ENCODE results near the gene PAK1. TPM values are rescaled to one million over a fixed set of nuclear protein-coding genes. Genes with fewer than 3 reads are reported as not detected.

Gene PAK1
- total RNA-seq, 1 experiment from 2014 or later, result 60.1 TPM

DNA sequence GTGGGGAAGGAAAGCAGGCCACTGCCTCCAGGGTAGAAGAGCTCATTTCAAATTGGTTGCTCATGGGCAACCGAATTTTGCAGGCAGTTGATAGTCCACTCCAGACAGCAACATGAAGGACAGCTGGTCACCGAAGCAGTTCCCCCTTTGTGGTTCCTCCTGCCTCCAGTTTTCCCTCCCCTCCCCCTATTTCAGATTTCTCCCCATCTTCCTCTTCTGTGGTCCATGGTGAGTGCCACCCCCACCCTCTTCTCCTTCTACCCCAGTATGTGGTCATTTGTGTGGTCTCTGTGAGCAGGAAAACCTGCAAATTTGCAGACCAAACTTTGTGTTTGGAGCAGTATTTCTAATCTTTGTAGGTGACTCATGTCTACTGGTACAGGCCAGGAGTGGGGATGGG lies 38.2 kb upstream of the PAK1 start:
- no peak overlapping the region for H3K4me2 ChIP-seq (ENCODE audit: low read depth, low read length, poor library complexity, severe bottlenecking)
- H3K9ac ChIP-seq (ENCODE audit: low read length), result no peak overlapping the region
- no peaks in the 10 kb centered on the region for H3K9me3 ChIP-seq (ENCODE audit: low read length)
- no peaks in the 10 kb centered on the region for H3K9me2 ChIP-seq (replicated peaks; ENCODE audit: insufficient read depth, low read length)
- no peak overlapping the region for H3K27ac ChIP-seq (ENCODE audit: low read length)
- no peaks in the 10 kb centered on the region for H3K79me2 ChIP-seq (ENCODE audit: low read length)
- H3K36me3 ChIP-seq (ENCODE audit: insufficient read depth, low read length), result no peaks in the 10 kb centered on the region
- H4K20me1 ChIP-seq (ENCODE audit: insufficient read depth, low read depth, low read length), result no peaks in the 10 kb centered on the region
- H3K4me1 ChIP-seq (ENCODE audit: low read length), result no peaks in the 10 kb centered on the region
- DNase-seq, result no peak
- H2AFZ ChIP-seq (ENCODE audit: low read length), result no peak overlapping the region
- H3K4me3 ChIP-seq (ENCODE audit: low read length), result no peak overlapping the region
- no peaks in the 10 kb centered on the region for H3K27me3 ChIP-seq (ENCODE audit: low read length)

DNA sequence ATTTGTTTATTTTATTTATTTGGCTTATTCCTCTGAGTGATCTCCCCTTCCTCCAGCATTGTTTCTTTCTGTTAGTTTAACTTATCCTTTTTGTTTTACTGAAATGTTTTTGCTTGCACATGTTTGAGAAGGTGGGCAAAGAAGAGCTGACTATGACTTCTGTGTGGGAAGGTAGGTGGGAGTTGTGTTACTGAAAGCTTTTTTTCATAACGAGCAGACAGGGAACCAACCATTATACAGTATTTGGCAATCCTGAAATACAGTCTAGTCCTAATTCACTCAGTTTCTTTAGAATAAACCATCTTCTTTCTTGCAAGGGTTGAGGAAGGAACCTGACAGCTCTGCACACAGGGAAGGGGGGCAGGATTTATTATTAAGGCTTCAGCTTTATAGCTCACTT lies 37.0 kb upstream of the PAK1 start:
- Histone ChIP-seq H3K4me1 (ENCODE audit: low read length) (no peaks in the 10 kb centered on the region), H3K9ac (ENCODE audit: low read length) (no peak overlapping the region), H4K20me1 (ENCODE audit: insufficient read depth, low read depth, low read length) (no peaks in the 10 kb centered on the region), H3K27me3 (ENCODE audit: low read length) (no peaks in the 10 kb centered on the region), H2AFZ (ENCODE audit: low read length) (no peak overlapping the region), H3K4me2 (ENCODE audit: low read depth, low read length, poor library complexity, severe bottlenecking) (no peak overlapping the region), H3K9me3 (ENCODE audit: low read length) (no peaks in the 10 kb centered on the region), H3K9me2 (replicated peaks; ENCODE audit: insufficient read depth, low read length) (no peaks in the 10 kb centered on the region), H3K36me3 (ENCODE audit: insufficient read depth, low read length) (no peaks in the 10 kb centered on the region), H3K4me3 (ENCODE audit: low read length) (no peak overlapping the region), H3K27ac (ENCODE audit: low read length) (no peak overlapping the region), H3K79me2 (ENCODE audit: low read length) (no peaks in the 10 kb centered on the region)
- no peak for DNase-seq

- H3K4me1 ChIP-seq (ENCODE audit: low read length), result no peaks in the 10 kb centered on the region
- no peak overlapping the region for H2AFZ ChIP-seq (ENCODE audit: low read length)
- H3K9me3 ChIP-seq (ENCODE audit: low read length), result no peaks in the 10 kb centered on the region
- no peaks in the 10 kb centered on the region for H3K36me3 ChIP-seq (ENCODE audit: insufficient read depth, low read length)
- H3K9me2 ChIP-seq (replicated peaks; ENCODE audit: insufficient read depth, low read length), result no peaks in the 10 kb centered on the region
- no peaks in the 10 kb centered on the region for H3K27me3 ChIP-seq (ENCODE audit: low read length)
- H3K9ac ChIP-seq (ENCODE audit: low read length), result no peak overlapping the region
- H3K27ac ChIP-seq (ENCODE audit: low read length), result no peak overlapping the region
- H3K4me3 ChIP-seq (ENCODE audit: low read length), result no peak overlapping the region
- no peaks in the 10 kb centered on the region for H4K20me1 ChIP-seq (ENCODE audit: insufficient read depth, low read depth, low read length)
- no peak for DNase-seq
- H3K4me2 ChIP-seq (ENCODE audit: low read depth, low read length, poor library complexity, severe bottlenecking), result no peak overlapping the region
- no peaks in the 10 kb centered on the region for H3K79me2 ChIP-seq (ENCODE audit: low read length)
These were observed 36.2 kb upstream of the PAK1 start for GRCh38 chr11:77510095-77510494.

DNA sequence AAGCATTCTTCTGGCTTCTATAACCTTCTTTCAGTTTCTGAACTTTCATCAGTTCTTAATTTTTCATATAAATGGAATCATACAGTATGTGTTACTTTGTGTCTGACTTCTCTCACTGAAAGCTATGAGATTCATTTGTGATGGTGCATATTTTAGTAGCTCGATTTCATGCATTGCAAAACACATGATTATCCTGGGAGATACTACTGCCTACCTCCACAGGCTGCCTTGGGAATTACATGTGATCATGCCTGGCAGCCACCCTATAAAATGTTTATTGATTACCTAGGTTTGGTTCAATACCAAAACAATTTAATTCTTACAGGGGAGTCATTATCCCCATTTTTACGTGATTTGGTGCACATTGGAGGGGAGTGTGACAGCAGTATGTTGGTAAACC lies 34.1 kb upstream of the PAK1 start:
- Histone ChIP-seq H3K9me3 (ENCODE audit: low read length) (no peaks in the 10 kb centered on the region), H3K9me2 (replicated peaks; ENCODE audit: insufficient read depth, low read length) (no peaks in the 10 kb centered on the region), H4K20me1 (ENCODE audit: insufficient read depth, low read depth, low read length) (no peaks in the 10 kb centered on the region), H3K4me2 (ENCODE audit: low read depth, low read length, poor library complexity, severe bottlenecking) (no peak overlapping the region), H3K36me3 (ENCODE audit: insufficient read depth, low read length) (no peaks in the 10 kb centered on the region), H3K79me2 (ENCODE audit: low read length) (no peaks in the 10 kb centered on the region), H2AFZ (ENCODE audit: low read length) (no peak overlapping the region), H3K4me1 (ENCODE audit: low read length) (no peaks in the 10 kb centered on the region), H3K9ac (ENCODE audit: low read length) (no peak overlapping the region), H3K27me3 (ENCODE audit: low read length) (no peaks in the 10 kb centered on the region), H3K27ac (ENCODE audit: low read length) (no peak overlapping the region), H3K4me3 (ENCODE audit: low read length) (no peak overlapping the region)
- no peak for DNase-seq

DNA sequence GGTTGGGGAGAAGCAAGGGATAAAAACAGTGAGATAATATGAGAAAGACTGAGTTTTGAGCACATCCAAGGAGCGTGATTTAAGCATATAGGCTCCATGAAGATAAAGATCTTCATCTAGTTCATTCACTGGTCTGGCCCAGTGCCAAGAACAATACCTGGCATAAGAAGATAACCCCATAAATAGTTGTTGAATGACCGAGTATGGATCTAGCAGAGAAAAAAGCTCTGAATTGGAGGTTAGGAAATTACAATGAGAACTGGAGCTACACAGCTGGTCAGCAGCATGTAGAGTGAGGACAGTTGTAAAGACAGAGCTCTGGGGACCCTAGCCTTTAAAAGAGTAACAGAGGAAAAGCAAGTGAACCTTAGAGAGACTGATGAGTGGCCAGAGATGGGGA lies 33.0 kb upstream of the PAK1 start:
- peaks cover 6% of the 10 kb centered on the region for H3K4me1 ChIP-seq (ENCODE audit: low read length)
- no peaks in the 10 kb centered on the region for H3K36me3 ChIP-seq (ENCODE audit: insufficient read depth, low read length)
- no peaks in the 10 kb centered on the region for H4K20me1 ChIP-seq (ENCODE audit: insufficient read depth, low read depth, low read length)
- H3K9me2 ChIP-seq (replicated peaks; ENCODE audit: insufficient read depth, low read length), result no peaks in the 10 kb centered on the region
- no peak overlapping the region for H3K4me3 ChIP-seq (ENCODE audit: low read length)
- H3K79me2 ChIP-seq (ENCODE audit: low read length), result no peaks in the 10 kb centered on the region
- DNase-seq, result no peak
- no peak overlapping the region for H3K9ac ChIP-seq (ENCODE audit: low read length)
- H3K27me3 ChIP-seq (ENCODE audit: low read length), result no peaks in the 10 kb centered on the region
- no peak overlapping the region for H2AFZ ChIP-seq (ENCODE audit: low read length)
- H3K9me3 ChIP-seq (ENCODE audit: low read length), result no peaks in the 10 kb centered on the region
- H3K4me2 ChIP-seq (ENCODE audit: low read depth, low read length, poor library complexity, severe bottlenecking), result no peak overlapping the region
- no peak overlapping the region for H3K27ac ChIP-seq (ENCODE audit: low read length)

GRCh38 chr11:77505956-77506355 lies 32.1 kb upstream of the PAK1 start:
- no peaks in the 10 kb centered on the region for H3K79me2 ChIP-seq (ENCODE audit: low read length)
- H3K4me3 ChIP-seq (ENCODE audit: low read length), result no peak overlapping the region
- H2AFZ ChIP-seq (ENCODE audit: low read length), result no peak overlapping the region
- peaks cover 13% of the 10 kb centered on the region for H3K4me1 ChIP-seq (ENCODE audit: low read length)
- H3K36me3 ChIP-seq (ENCODE audit: insufficient read depth, low read length), result no peaks in the 10 kb centered on the region
- H3K27me3 ChIP-seq (ENCODE audit: low read length), result no peaks in the 10 kb centered on the region
- no peaks in the 10 kb centered on the region for H4K20me1 ChIP-seq (ENCODE audit: insufficient read depth, low read depth, low read length)
- DNase-seq, result no peak
- H3K9ac ChIP-seq (ENCODE audit: low read length), result no peak overlapping the region
- H3K9me3 ChIP-seq (ENCODE audit: low read length), result no peaks in the 10 kb centered on the region
- no peak overlapping the region for H3K4me2 ChIP-seq (ENCODE audit: low read depth, low read length, poor library complexity, severe bottlenecking)
- no peaks in the 10 kb centered on the region for H3K9me2 ChIP-seq (replicated peaks; ENCODE audit: insufficient read depth, low read length)
- no peak overlapping the region for H3K27ac ChIP-seq (ENCODE audit: low read length)

DNA sequence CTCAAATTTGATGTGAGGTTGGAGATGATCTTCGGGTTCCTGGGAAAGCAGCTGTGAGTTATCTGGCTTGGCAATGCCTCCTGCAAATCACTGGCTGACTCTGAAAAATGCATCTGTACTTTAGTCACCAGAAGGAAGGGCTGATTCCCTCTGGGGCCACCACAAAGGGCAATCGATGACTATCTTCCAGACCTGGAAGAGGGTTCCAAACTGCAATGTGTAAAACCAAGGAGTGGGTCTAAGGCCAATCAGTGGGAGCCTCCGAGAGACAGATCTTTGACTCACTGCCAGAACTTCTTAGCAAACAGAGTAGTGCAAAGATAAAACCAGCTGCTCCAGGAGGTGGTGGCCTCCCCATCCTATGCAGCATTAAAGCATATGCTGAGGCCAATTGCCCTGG lies 29.1 kb upstream of the PAK1 start:
- H3K4me1 ChIP-seq (ENCODE audit: low read length), result peaks cover 13% of the 10 kb centered on the region
- no peaks in the 10 kb centered on the region for H3K79me2 ChIP-seq (ENCODE audit: low read length)
- H3K36me3 ChIP-seq (ENCODE audit: insufficient read depth, low read length), result no peaks in the 10 kb centered on the region
- DNase-seq, result no peak
- no peak overlapping the region for H3K4me2 ChIP-seq (ENCODE audit: low read depth, low read length, poor library complexity, severe bottlenecking)
- no peaks in the 10 kb centered on the region for H3K9me2 ChIP-seq (replicated peaks; ENCODE audit: insufficient read depth, low read length)
- H4K20me1 ChIP-seq (ENCODE audit: insufficient read depth, low read depth, low read length), result no peaks in the 10 kb centered on the region
- H2AFZ ChIP-seq (ENCODE audit: low read length), result no peak overlapping the region
- H3K9me3 ChIP-seq (ENCODE audit: low read length), result no peaks in the 10 kb centered on the region
- H3K4me3 ChIP-seq (ENCODE audit: low read length), result no peak overlapping the region
- H3K27ac ChIP-seq (ENCODE audit: low read length), result no peak overlapping the region
- no peak overlapping the region for H3K9ac ChIP-seq (ENCODE audit: low read length)
- H3K27me3 ChIP-seq (ENCODE audit: low read length), result no peaks in the 10 kb centered on the region

DNA sequence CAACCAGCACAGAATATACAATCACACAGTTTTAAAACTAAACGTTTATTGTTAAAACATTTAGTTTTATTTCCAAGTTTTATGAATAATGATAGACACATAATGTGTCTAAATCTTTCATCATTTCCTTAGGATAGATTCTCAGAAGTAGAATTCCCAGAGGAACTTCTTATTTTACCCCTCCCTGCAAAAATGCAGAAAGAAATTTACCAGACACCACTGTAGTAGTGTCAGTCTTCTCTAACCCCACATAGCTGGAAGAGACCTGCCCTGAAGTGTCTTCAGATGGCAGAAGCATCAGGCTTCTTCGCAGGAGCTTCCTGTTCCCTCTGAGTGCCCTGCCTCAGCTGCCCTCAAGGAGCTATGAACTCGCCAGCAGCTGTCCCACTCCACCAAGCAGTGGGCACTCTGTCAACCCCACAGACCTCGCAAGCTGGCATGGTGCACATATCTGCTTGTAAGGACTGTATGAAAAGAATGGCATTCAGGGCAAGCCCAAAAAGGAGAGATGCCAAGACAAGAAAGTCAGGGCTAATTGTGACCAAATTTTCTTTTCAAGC lies 28.5 kb upstream of the PAK1 start:
- no peak overlapping the region for H3K4me2 ChIP-seq (ENCODE audit: low read depth, low read length, poor library complexity, severe bottlenecking)

GRCh38 chr11:77501758-77502157 lies 27.9 kb upstream of the PAK1 start:
- Histone ChIP-seq H2AFZ (ENCODE audit: low read length) (no peak overlapping the region), H3K36me3 (ENCODE audit: insufficient read depth, low read length) (no peaks in the 10 kb centered on the region), H3K4me2 (ENCODE audit: low read depth, low read length, poor library complexity, severe bottlenecking) (no peak overlapping the region), H3K9ac (ENCODE audit: low read length) (no peak overlapping the region), H3K79me2 (ENCODE audit: low read length) (no peaks in the 10 kb centered on the region), H3K4me3 (ENCODE audit: low read length) (no peak overlapping the region), H4K20me1 (ENCODE audit: insufficient read depth, low read depth, low read length) (no peaks in the 10 kb centered on the region), H3K4me1 (ENCODE audit: low read length) (peaks cover 13% of the 10 kb centered on the region), H3K27me3 (ENCODE audit: low read length) (no peaks in the 10 kb centered on the region), H3K27ac (ENCODE audit: low read length) (no peak overlapping the region), H3K9me2 (replicated peaks; ENCODE audit: insufficient read depth, low read length) (no peaks in the 10 kb centered on the region), H3K9me3 (ENCODE audit: low read length) (no peaks in the 10 kb centered on the region)
- DNase-seq, result no peak

More for the DNA sequence above, 28.5 kb upstream of the PAK1 start:
- H3K9me2 ChIP-seq (replicated peaks; ENCODE audit: insufficient read depth, low read length), result no peaks in the 10 kb centered on the region
- H3K36me3 ChIP-seq (ENCODE audit: insufficient read depth, low read length), result no peaks in the 10 kb centered on the region
- no peaks in the 10 kb centered on the region for H4K20me1 ChIP-seq (ENCODE audit: insufficient read depth, low read depth, low read length)
- peaks cover 13% of the 10 kb centered on the region for H3K4me1 ChIP-seq (ENCODE audit: low read length)
- DNase-seq, result no peak
- H3K79me2 ChIP-seq (ENCODE audit: low read length), result no peaks in the 10 kb centered on the region
- no peaks in the 10 kb centered on the region for H3K27me3 ChIP-seq (ENCODE audit: low read length)
- H3K9ac ChIP-seq (ENCODE audit: low read length), result no peak overlapping the region
- no peaks in the 10 kb centered on the region for H3K9me3 ChIP-seq (ENCODE audit: low read length)
- H3K4me3 ChIP-seq (ENCODE audit: low read length), result no peak overlapping the region
- H3K27ac ChIP-seq (ENCODE audit: low read length), result no peak overlapping the region
- no peak overlapping the region for H2AFZ ChIP-seq (ENCODE audit: low read length)

All from Karpas-422 (cell line).